22Rv1 (cell line): Measurements from ENCODE around the gene PLS3.

Source experiments
- CTCF ChIP-seq: fragments of 450-650 bp; IDR thresholded peaks from 2 replicates; pipeline ENCODE4 v1.5.1; 2017; ENCODE audit warnings: mild to moderate bottlenecking
- ZFX ChIP-seq: fragments of 450-650 bp; IDR thresholded peaks from 2 replicates; pipeline ENCODE4 v1.6.1; 2017; ENCODE audit warnings: antibody characterized with exemption, borderline replicate concordance

- TF ChIP-seq CTCF (no peak), ZFX (no peak)
Observed at GRCh38 chrX:115565888-115566287, 4.9 kb downstream of the PLS3 start.
